ENCODE measurements around the gene METTL2B.
"Not testable (repeated sequence)": the region's sequence is repeated elsewhere in the genome, so short reads cannot be mapped to it uniquely, and the experiment has no call there.

The METTL2B gene

GRCh38 chr7:128455543-128456254 lies 20.8 kb upstream of the METTL2B start, which contains the start of gene HILPDA:
HILPDA (plus strand) TSS chr7:128455878; CDS start chr7:128457269, 1,391 bp downstream.
- peak; percentile 93 to 94 for DNase-seq

GRCh38 chr7:128456255-128456725 lies 20.3 kb upstream of the METTL2B start:
- no peak for DNase-seq

DNA sequence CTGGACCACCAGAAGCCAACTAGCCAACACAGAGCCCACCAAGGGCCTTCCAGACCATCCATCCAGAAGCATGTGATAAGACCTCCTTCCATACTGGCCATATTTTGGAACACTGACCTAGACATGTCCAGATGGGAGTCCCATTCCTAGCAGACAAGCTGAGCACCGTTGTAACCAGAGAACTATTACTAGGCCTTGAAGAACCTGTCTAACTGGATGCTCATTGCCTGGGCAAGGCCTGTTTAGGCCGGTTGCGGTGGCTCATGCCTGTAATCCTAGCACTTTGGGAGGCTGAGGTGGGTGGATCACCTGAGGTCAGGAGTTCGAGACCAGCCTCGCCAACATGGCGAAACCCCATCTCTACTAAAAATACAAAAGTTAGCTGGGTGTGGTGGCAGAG lies 19.2 kb upstream of the METTL2B start:
- not testable (repeated sequence) for DNase-seq

DNA sequence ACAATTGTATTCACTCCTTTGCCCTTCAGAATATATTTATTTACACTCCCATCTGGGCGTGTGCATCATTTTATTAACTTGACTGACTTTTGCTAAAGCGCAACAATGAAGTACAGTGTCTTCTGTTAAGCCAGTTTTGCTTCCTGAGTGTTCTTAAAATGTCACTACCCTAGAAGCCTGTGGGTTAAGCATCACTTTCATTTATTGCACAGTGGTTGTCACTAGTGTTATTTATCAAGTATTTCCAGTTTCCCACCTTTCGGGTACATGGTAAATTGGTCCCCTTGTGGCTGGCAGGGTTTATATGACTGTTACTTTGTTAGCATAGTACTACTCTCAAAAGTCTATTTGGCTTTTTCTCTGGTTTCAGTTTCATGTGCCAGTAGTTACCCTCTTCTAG lies 17.6 kb upstream of the METTL2B start:
- no peak for DNase-seq

DNA sequence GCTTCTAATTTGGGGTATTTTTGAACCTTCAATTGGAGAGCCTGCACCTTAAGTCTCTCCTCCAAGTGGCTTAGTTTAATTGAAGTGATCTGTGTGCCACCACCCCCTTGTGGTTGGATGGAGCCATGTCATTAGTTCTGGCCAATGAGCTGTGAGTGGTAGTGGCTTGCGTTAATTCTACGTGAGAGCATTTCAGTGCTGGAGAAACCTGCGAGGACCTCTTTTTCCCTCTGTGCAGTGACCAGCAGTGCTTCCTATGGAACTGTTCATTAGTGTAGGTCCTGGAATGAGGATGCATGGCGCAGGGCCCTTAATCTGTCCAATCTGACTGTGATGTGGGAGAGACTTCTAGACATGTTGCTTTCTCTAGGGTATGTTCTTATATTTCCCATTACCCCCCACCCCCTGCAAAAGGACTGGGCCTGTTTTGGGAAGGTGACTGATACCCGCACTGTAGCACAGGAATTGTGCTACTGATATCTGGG lies 17.1 kb upstream of the METTL2B start:
- peak; percentile 31 to 66 for DNase-seq

DNA sequence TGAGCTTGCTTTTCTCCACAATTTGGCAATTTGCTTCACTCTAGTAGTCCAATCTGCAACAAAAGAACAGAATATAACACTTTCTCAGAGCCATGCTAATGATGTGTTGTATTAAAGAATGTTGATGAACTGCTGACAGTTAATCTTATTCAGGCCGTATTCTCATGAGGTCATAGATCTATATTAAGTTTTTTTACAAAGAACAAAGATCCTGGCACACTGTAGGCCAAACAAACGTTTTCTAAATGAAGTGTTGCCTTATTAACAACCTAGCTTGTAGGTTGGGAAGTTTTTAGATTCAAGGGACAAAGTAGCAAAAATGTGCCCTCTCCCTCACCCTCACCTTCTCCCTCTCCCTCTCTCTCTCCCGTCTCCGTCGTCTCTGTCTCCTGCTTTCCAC lies 14.1 kb upstream of the METTL2B start:
- no peak for DNase-seq

- DNase-seq = not testable (repeated sequence)
Measured at GRCh38 chr7:128463345-128463744, 13.2 kb upstream of the METTL2B start.

DNA sequence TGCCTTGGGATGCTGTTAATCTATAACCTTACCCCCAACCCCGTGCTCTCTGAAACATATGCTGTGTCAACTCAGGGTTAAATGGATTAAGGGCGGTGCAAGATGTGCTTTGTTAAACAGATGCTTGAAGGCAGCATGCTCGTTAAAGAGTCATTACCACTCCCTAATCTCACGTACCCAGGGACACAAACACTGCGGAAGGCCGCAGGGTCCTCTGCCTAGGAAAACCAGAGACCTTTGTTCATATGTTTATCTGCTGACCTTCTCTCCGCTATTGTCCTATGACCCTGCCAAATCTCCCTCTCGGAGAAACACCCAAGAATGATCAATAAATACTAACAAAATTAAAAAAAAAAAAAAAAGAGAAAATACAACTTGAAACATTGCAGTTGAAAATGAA lies 12.6 kb upstream of the METTL2B start:
- DNase-seq = not testable (repeated sequence)

- not testable (repeated sequence) for DNase-seq
Measured at GRCh38 chr7:128466871-128467270, 9.7 kb upstream of the METTL2B start.

DNA sequence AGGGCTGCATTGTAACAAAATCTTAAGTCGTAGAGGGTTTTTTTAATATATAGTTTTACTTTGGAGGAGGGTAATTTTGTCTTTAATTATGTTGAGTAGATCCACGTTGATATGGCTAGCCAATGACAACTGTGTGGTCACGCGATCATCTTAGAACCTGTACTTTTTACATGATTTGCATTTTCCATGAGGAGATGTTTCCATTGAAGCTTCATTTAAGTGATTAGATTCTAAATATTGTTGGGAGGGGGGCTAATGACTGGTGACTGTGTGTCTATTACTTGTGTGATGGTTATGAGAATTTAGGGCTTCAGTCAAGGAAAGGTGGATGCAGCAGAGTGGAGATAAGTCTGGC lies 765 bp downstream of the METTL2B start:
- not testable (repeated sequence) for DNase-seq

- not testable (repeated sequence) for DNase-seq
Measured at GRCh38 chr7:128479082-128479481, 2.5 kb downstream of the METTL2B start.

GRCh38 chr7:128488134-128488533 lies 11.6 kb downstream of the METTL2B start:
- not testable (repeated sequence) for DNase-seq

DNA sequence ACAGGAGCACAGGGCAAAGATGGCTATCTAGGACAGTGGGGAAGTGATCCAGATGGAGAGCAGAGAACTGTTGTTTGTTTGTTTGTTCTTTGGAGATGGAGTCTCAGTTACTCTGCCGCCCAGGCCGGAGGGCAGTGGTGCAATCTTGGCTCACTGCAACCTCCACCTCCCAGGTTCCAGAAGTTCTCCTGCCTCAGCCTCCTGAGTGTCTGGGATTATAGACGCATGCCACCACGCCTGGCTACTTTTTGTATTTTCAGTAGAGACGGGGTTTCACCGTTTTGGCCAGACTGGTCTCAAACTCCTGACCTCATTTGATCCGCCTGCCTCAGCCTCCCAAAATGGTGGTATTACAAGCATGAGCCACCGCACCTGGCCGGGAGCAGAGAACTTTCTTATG lies 20.9 kb downstream of the METTL2B start:
- DNase-seq = no peak

GRCh38 chr7:128505416-128505815 lies 28.9 kb downstream of the METTL2B start:
- DNase-seq = not testable (repeated sequence)

DNA sequence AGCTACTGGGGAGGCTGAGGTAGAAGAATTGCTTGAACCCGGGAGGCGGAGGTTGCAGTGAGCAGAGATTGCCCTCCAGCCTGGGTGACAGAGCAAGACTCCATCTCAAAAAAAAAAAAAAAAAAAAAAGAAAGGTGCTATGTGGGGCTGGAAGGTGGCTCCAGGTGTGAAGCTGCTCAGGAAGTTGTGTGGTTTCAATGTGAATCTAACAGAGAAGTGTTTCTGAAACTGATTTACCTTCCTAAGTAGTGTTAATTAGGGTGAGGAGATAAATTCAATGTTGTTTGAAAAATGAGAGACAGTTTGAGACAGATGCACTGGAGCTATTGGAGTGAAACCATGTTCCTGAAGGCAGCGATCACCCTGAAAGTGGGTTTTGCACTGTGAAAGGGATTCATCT lies 30.3 kb downstream of the METTL2B start:
- DNase-seq = not testable (repeated sequence)

GRCh38 chr7:128507321-128507993 lies 30.9 kb downstream of the METTL2B start:
- not testable (repeated sequence) for DNase-seq

- DNase-seq = not testable (repeated sequence)
Measured at GRCh38 chr7:128511692-128512091, 35.1 kb downstream of the METTL2B start.

DNA sequence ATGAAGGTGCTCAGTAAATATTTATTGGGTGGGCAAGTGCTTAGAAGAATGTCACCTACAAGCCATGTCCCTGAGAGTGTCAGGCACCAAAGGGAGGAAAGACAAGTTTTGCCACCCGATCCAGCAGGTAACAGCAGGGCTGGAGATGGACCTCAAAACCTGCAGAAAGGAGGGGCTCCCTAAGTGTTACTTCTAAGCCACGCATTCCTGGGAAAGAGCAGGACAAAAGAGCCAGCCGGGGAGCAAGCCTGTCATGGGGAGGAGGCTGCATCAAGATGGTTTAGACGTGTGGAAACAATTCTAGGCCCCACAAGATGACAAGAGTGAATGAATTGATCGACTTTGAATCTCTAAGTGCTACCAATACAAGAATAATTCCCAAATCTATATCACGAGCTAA lies 38.7 kb downstream of the METTL2B start:
- not testable (repeated sequence) for DNase-seq

GRCh38 chr7:128517023-128517422 lies 40.5 kb downstream of the METTL2B start:
- DNase-seq = not testable (repeated sequence)

DNA sequence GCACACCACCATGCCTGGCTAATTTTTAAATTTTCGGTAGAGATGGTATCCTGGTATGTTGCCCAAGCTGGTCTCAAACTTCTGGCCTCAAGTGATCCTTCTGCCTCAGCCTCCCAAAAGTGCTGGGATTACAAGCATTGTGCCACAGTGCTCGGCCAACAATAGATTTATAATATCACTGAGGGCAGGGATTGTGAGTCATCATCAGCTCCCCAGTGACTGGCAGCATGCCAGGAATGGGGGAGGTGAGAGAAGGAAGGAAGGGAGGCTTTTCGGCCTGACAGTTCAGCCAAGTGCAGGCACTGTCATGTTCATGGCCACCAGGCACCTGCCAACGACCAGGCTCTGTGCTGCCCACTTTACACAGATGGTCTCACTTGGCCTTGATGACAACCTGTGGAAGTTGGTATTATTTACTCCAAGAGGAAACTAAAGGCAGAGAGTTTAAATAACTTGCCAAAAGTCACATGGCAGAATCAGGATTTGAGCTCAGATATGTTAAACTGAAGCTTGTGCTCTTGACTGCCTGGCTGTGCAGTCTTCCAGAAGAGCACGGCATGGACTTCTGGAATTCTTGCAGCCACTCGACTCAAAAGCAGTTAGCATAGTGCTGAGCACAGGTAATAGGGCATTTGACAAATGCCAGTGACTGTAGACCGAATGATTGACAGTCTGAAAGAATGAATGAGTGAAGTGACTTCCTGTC lies 46.8 kb downstream of the METTL2B start:
- DNase-seq = peak; percentile 77 to 82

DNA sequence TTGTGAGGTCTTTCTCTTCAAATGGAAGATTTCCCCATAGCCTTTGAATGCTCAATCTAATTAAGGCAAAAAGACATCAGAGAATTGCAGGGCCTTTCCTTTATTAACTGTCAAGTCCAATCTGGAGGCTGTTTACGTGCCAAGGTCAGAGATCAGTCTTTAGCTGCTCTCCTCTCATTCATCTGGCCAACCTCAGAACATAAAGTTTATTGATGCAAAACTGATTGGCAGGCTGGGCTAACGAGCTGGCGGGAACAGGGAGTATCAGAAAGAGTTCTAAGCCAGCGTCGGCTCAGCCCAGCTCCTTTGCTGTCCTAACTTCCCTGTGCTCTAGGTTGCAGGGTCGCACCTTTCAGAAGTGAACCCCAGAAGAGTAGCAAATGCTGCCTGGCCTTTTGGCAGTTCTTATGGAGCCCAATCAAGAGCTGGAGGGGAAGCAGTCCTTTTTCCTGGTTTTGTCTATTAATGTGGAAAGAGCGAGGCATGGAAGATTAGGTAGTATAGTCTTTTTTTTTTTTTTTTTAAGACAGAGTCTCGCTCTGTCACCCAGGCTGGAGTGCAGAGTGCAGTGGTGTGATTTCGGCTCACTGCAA lies 47.5 kb downstream of the METTL2B start:
- not testable (repeated sequence) for DNase-seq

GRCh38 chr7:128525584-128525983 lies 49.0 kb downstream of the METTL2B start:
- DNase-seq = not testable (repeated sequence)

GRCh38 chr7:128526062-128526466 lies 49.5 kb downstream of the METTL2B start:
- DNase-seq = not testable (repeated sequence)
